Mesendoderm (in vitro differentiated cells): ENCODE data around the gene STUM.

Source experiments
- DNase-seq: peaks from one replicate; pipeline ENCODE4 v3.0.0; 2013
- H2AK5ac ChIP-seq: 2 replicates; pipeline ENCODE4 v1.6.1; 2013; ENCODE audit warnings: low read length, inconsistent platforms
- H2BK120ac ChIP-seq: 2 replicates; pipeline ENCODE4 v1.6.1; 2013; ENCODE audit warnings: low read depth, mild to moderate bottlenecking, low read length, moderate library complexity, mixed read lengths
- H2BK15ac ChIP-seq: replicated peaks from 2 replicates; pipeline ENCODE4 v1.6.1; 2013; ENCODE audit warnings: low read depth, mild to moderate bottlenecking, moderate library complexity
- H2BK5ac ChIP-seq: 2 replicates; pipeline ENCODE4 v1.6.1; 2013; ENCODE audit warnings: low read length, inconsistent platforms
- H3K18ac ChIP-seq: 2 replicates; pipeline ENCODE4 v1.6.1; 2013; ENCODE audit warnings: mild to moderate bottlenecking, low read length, mixed read lengths
- H3K23ac ChIP-seq: one replicate; pipeline ENCODE4 v1.6.1; 2013; ENCODE audit warnings: low read length
- H3K27ac ChIP-seq: 2 replicates; pipeline ENCODE4 v1.5.1; 2013; ENCODE audit warnings: low read depth, mild to moderate bottlenecking, inconsistent platforms, low read length, moderate library complexity
- H3K27me3 ChIP-seq: 2 replicates; pipeline ENCODE4 v1.6.1; 2013; ENCODE audit warnings: low read length, control low read depth, mild to moderate bottlenecking, inconsistent platforms; ENCODE audit not compliant: insufficient read depth, poor library complexity
- H3K36me3 ChIP-seq: 2 replicates; pipeline ENCODE4 v1.6.1; 2013; ENCODE audit warnings: low read length, inconsistent platforms; ENCODE audit not compliant: control insufficient read depth, insufficient read depth
- H3K4ac ChIP-seq: one replicate; pipeline ENCODE4 v1.6.1; 2013; ENCODE audit warnings: low read depth, mild to moderate bottlenecking, low read length, moderate library complexity
- H3K4me1 ChIP-seq: 2 replicates; pipeline ENCODE4 v1.6.1; 2013; ENCODE audit warnings: low read depth, low read length, inconsistent platforms; ENCODE audit not compliant: control insufficient read depth
- H3K4me2 ChIP-seq: 2 replicates; pipeline ENCODE4 v1.6.1; 2013; ENCODE audit warnings: low read length
- H3K4me3 ChIP-seq: 2 replicates; pipeline ENCODE4 v1.5.1; 2013; ENCODE audit warnings: mild to moderate bottlenecking, low read length
- H3K56ac ChIP-seq: one replicate; pipeline ENCODE4 v1.6.1; 2013; ENCODE audit warnings: low read length
- H3K79me1 ChIP-seq: 2 replicates; pipeline ENCODE4 v1.6.1; 2013; ENCODE audit warnings: low read length, inconsistent platforms
- H3K79me2 ChIP-seq: 2 replicates; pipeline ENCODE4 v1.6.1; 2013; ENCODE audit warnings: mild to moderate bottlenecking, low read length; ENCODE audit not compliant: control insufficient read depth, insufficient read depth
- H3K9ac ChIP-seq: 2 replicates; pipeline ENCODE4 v1.6.1; 2013; ENCODE audit warnings: low read length, inconsistent platforms
- H4K5ac ChIP-seq: one replicate; pipeline ENCODE4 v1.6.1; 2013; ENCODE audit warnings: low read length
- H4K8ac ChIP-seq: one replicate; pipeline ENCODE4 v1.6.1; 2013; ENCODE audit warnings: low read depth, mild to moderate bottlenecking, control low read depth, low read length, moderate library complexity
- WGBS: extraction: QIAGEN DNeasy Blood & Tissue Kit; methylation state at CpG from one replicate; pipeline ENCODE4 v1.1.7; 2013; ENCODE audit warnings: low lambda C conversion rate, missing lambda C conversion rate; ENCODE audit not compliant: insufficient coverage; ENCODE audit errors: extremely low coverage; 5-methylcytosine and 5-hydroxymethylcytosine counted together

The STUM gene

GRCh38 chr1:226580625-226581270 is 32.2 kb downstream of the STUM start:
- Histone ChIP-seq H3K4me3 (no peak overlapping the region), H3K36me3 (no peaks in the 10 kb centered on the region), H3K4ac (no peak overlapping the region), H2BK120ac (no peak overlapping the region), H3K79me1 (no peaks in the 10 kb centered on the region), H2BK15ac (no peak overlapping the region), H2BK5ac (no peak overlapping the region), H2AK5ac (no peak overlapping the region), H3K18ac (no peak overlapping the region), H3K9ac (no peak overlapping the region), H4K5ac (no peak overlapping the region), H3K4me2 (no peak overlapping the region), H4K8ac (no peak overlapping the region), H3K79me2 (no peaks in the 10 kb centered on the region), H3K27me3 (no peaks in the 10 kb centered on the region), H3K4me1 (no peaks in the 10 kb centered on the region), H3K23ac (no peak overlapping the region), H3K56ac (no peak overlapping the region), H3K27ac (no peak overlapping the region)
- no peak for DNase-seq
- WGBS, result no CpG with 5 or more reads among the region's 6 CpGs

- no peak overlapping the region for H3K27ac ChIP-seq
- no peak for DNase-seq
Measured at GRCh38 chr1:226581650-226582330, 33.2 kb downstream of the STUM start.

GRCh38 chr1:226582966-226583365 is 34.4 kb downstream of the STUM start:
- Histone ChIP-seq H3K79me1 (no peaks in the 10 kb centered on the region), H3K4me1 (no peaks in the 10 kb centered on the region), H3K27me3 (no peaks in the 10 kb centered on the region), H3K36me3 (no peaks in the 10 kb centered on the region), H3K4ac (no peak overlapping the region), H3K79me2 (no peaks in the 10 kb centered on the region), H3K56ac (no peak overlapping the region), H3K18ac (no peak overlapping the region), H3K9ac (no peak overlapping the region), H2BK5ac (no peak overlapping the region), H3K23ac (no peak overlapping the region), H3K4me2 (no peak overlapping the region), H4K8ac (no peak overlapping the region), H3K4me3 (no peak overlapping the region), H2AK5ac (no peak overlapping the region), H3K27ac (no peak overlapping the region), H2BK120ac (no peak overlapping the region), H2BK15ac (no peak overlapping the region), H4K5ac (no peak overlapping the region)
- no peak for DNase-seq
- no CpG with 5 or more reads among the region's 3 CpGs for WGBS

More at GRCh38 chr1:226581650-226582330, 33.2 kb downstream of the STUM start:
- Histone ChIP-seq H2BK15ac (no peak overlapping the region), H4K8ac (no peak overlapping the region), H3K79me1 (no peaks in the 10 kb centered on the region), H3K27me3 (no peaks in the 10 kb centered on the region), H4K5ac (no peak overlapping the region), H3K4me3 (no peak overlapping the region), H2BK5ac (no peak overlapping the region), H2AK5ac (no peak overlapping the region), H3K56ac (no peak overlapping the region), H3K4me1 (no peaks in the 10 kb centered on the region), H3K18ac (no peak overlapping the region), H3K4me2 (no peak overlapping the region), H3K23ac (no peak overlapping the region), H3K4ac (no peak overlapping the region), H3K79me2 (no peaks in the 10 kb centered on the region), H2BK120ac (no peak overlapping the region), H3K9ac (no peak overlapping the region), H3K36me3 (no peaks in the 10 kb centered on the region)
- no CpG with 5 or more reads among the region's 8 CpGs for WGBS

DNA sequence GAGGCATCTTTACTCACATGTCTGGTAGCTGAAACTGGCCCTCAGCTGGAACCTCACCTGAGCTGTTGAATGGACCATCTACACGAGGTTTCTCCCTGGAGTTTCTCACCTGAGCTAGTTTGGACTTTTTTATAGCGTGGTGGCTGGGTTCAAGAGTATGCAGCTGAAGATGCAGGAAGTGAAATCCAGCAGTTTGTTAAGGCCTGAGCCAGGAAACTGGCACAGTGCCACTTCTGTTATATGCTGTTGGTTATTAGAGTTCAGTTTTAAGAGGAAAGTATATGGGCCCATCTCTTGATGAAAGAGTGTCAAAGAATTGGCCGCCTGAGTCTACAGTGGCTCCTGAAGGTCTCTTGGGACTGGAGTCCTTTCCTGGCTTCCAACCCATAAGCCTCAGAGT is 35.6 kb downstream of the STUM start:
- Histone ChIP-seq H3K4ac (no peak overlapping the region), H3K36me3 (no peaks in the 10 kb centered on the region), H2BK5ac (no peak overlapping the region), H3K79me2 (no peaks in the 10 kb centered on the region), H3K27me3 (no peaks in the 10 kb centered on the region), H3K4me3 (no peak overlapping the region), H3K23ac (no peak overlapping the region), H2BK120ac (no peak overlapping the region), H3K4me1 (no peaks in the 10 kb centered on the region), H2AK5ac (no peak overlapping the region), H3K27ac (no peak overlapping the region), H2BK15ac (no peak overlapping the region), H3K18ac (no peak overlapping the region), H3K79me1 (no peaks in the 10 kb centered on the region), H4K8ac (no peak overlapping the region), H4K5ac (no peak overlapping the region), H3K4me2 (no peak overlapping the region), H3K9ac (no peak overlapping the region), H3K56ac (no peak overlapping the region)
- no CpG with 5 or more reads among the region's 3 CpGs for WGBS
- no peak for DNase-seq

- no peak overlapping the region for H2BK120ac ChIP-seq
- H3K36me3 ChIP-seq, result no peaks in the 10 kb centered on the region
- no peaks in the 10 kb centered on the region for H3K79me1 ChIP-seq
- H2BK15ac ChIP-seq, result no peak overlapping the region
- H3K4me1 ChIP-seq, result peaks cover 1% of the 10 kb centered on the region
- no peaks in the 10 kb centered on the region for H3K79me2 ChIP-seq
- no peak overlapping the region for H3K4me3 ChIP-seq
- no peak overlapping the region for H4K5ac ChIP-seq
- H3K18ac ChIP-seq, result no peak overlapping the region
- no peak for DNase-seq
- no peak overlapping the region for H3K56ac ChIP-seq
- H4K8ac ChIP-seq, result no peak overlapping the region
- H3K27me3 ChIP-seq, result no peaks in the 10 kb centered on the region
- no peak overlapping the region for H3K4ac ChIP-seq
- H2AK5ac ChIP-seq, result no peak overlapping the region
- WGBS, result no CpG with 5 or more reads among the region's 7 CpGs
- H3K23ac ChIP-seq, result no peak overlapping the region
- no peak overlapping the region for H3K4me2 ChIP-seq
- no peak overlapping the region for H2BK5ac ChIP-seq
- H3K27ac ChIP-seq, result no peak overlapping the region
- no peak overlapping the region for H3K9ac ChIP-seq
Measured at GRCh38 chr1:226586116-226586515, 37.6 kb downstream of the STUM start.
